D721Med (cell line): ENCODE measurements around the gene SLC6A2.

Experiments
- DNase-seq: peaks from one replicate; pipeline ENCODE4 v3.0.0; 2011; ENCODE audit warnings: low spot score; ENCODE audit not compliant: insufficient read length
- FAIRE-seq: peaks from 2 replicates; lab custom pipeline; 2011; peaks lifted over from hg19 to GRCh38; lab: Jason Lieb, UNC
- CTCF ChIP-seq: IDR thresholded peaks from 2 replicates; pipeline ENCODE4 v1.5.1; 2012; ENCODE audit warnings: mild to moderate bottlenecking, control low read depth; ENCODE audit not compliant: insufficient read depth; ENCODE audit errors: missing control alignments

Gene SLC6A2

GRCh38 chr16:55699616-55700015 lies 43.8 kb downstream of the SLC6A2 start:
- TF ChIP-seq CTCF, result no peak
- DNase-seq, result no peak
- no peak for FAIRE-seq

GRCh38 chr16:55700067-55700466 lies 44.3 kb downstream of the SLC6A2 start:
- FAIRE-seq (no peak), DNase-seq (no peak)
- no peak for TF ChIP-seq CTCF

- FAIRE-seq, result no peak
- TF ChIP-seq CTCF, result no peak
- DNase-seq, result no peak
These were observed 45.2 kb downstream of the SLC6A2 start for GRCh38 chr16:55700961-55701360.

- DNase-seq, result no peak
These were observed 45.9 kb downstream of the SLC6A2 start for GRCh38 chr16:55701442-55702319.

GRCh38 chr16:55703003-55704001 lies 47.5 kb downstream of the SLC6A2 start:
- FAIRE-seq (no peak), DNase-seq (no peak)
- peak; percentile 48 for TF ChIP-seq CTCF

More at GRCh38 chr16:55701442-55702319, 45.9 kb downstream of the SLC6A2 start:
- TF ChIP-seq CTCF, result peak; percentile 62
- no peak for FAIRE-seq

GRCh38 chr16:55706739-55707384 lies 51.1 kb downstream of the SLC6A2 start:
- DNase-seq (no peak), FAIRE-seq (no peak)
- TF ChIP-seq CTCF, result no peak
